NCI-H345 treated with DMSO at 0.1 percent for 48 hours (cell line): ENCODE data around the gene RETSAT.
"Not testable (repeated sequence)": the region's sequence is repeated elsewhere in the genome, so short reads cannot be mapped to it uniquely, and the experiment has no call there.

Source experiments
- DNase-seq: peaks from one replicate; lab custom pipeline; 2025; ENCODE audit not compliant: unreplicated experiment; lab: John Stamatoyannopoulos, UW

The RETSAT gene

DNA sequence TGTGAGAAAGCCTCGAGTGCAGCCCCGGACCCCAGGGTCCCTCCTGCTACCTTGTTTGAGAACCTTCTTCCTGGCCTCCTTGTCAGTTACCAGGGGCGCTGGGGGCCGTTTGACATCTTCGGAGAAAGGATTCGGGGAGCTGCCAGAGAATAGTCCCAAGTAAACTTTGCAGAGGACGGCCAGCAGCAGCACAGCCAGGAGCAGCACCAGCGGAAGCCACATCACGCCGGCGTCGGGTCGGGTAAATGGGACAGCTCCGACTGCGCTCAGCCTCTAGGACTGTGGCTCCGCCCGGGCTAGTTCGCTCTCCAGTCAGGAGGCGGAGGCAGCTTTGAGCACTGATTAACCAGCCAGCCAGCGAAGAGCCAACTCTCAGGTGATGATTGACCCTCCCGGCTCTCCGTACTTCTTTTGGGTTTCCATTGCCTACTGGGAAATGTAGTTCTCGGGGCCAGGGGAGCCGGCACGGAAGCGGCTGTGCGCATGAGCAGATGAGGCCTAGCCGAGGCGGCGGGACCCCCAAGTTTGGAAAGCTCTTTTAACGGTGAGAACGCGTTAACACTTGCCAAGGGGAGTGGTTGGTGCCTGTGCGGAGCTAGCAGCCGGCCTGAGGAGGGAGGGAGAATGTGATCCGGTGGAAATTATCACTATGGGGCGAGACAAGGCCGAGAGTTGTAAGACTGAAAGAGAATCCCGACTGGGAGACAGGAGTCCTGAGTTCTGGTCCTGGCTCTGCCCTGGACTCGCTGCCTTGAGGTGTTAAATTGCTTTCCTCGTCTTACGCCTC lies at the start of gene RETSAT, which contains the start of gene ELMOD3:
Gene RETSAT (minus strand): TSS at position 243 of the 787 bp plus-strand sequence. CDS start 21 bp downstream, at position 222.
Gene ELMOD3 (plus strand): TSS at position 484 of the 787 bp plus-strand sequence. CDS start 2,430 bp downstream, outside the sequence.
- DNase-seq, result peak; percentile 97

DNA sequence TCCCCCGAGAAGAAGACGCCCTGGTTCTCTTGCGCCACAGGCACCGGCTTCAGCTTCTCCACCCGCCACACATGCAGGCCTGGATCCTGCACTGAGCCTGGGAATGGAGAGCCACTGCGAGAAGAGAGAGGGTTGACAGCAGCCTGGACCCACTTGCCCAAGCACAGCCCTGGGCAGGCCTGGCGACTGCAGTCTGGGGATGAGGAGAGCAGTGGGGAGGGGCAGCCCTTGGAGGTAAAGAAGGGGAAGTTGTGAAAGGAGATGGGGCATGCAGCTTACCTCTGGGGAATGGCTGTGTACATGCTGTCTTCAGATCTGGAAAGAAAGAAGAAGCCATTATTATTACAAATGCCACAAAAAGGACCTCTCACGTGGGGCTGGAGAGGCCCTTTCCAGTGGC lies 47.5 kb upstream of the RETSAT start:
- no peak for DNase-seq

DNA sequence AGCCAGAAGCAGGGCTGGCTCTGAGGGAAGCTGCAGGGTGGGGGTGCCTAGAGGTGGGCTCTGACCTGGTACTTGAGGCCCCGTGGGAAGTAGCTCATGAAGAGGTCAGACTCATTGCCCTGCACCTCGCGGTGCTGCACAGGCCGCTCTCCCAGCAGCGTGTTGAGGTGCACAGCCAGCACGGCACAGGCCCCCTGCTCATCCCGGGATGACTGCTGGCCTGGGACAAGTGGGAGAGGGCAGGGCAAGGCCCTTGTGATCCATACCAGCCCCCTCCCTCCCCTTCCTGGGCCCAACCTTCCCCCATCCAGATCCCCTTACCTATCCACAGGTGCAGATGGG lies 47.1 kb upstream of the RETSAT start:
- DNase-seq, result no peak

DNA sequence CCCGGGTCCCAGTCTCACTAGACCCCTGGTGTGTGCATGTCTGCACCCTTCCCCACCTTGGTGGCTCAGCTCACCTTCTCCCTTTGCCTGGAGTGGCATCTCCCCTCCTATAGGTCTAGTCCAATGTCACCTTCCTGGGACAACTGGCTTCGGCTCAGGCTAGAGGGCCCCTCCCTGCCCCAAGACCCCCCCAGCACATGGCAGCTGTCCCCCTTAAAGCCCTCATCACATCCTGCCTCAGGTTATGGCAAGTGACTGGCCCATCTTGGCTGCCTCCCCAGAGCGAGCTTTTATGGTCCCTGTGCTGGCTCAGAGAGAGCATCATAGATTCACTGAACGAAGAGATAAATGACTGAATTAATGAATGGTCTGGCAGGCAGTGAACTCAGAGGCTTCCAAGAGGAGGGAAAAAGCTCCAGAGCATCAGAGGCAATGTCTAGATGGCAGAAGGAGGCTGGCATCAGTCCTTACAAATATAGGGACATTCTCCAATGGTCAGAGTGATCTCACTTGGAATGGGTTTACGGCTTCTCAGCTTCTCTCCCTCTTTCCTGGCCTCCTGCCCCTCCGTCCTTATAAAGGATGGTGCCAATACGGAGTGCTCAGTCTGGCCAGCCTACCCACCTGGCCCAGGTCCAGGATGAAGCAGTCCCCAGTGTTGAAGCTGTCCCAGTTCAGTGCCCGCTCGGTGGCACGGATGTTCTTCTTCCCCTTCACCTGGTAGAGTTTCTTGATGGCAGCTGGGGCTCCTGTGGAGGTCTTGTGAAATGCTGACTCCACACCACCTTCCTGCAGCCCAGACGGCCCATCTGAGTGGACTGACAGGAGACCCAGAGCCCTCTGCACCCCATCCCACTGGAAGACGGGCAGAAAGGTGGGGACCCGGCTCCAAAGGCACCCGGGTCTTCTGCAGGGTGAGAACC lies 46.5 kb upstream of the RETSAT start:
- no peak for DNase-seq

DNA sequence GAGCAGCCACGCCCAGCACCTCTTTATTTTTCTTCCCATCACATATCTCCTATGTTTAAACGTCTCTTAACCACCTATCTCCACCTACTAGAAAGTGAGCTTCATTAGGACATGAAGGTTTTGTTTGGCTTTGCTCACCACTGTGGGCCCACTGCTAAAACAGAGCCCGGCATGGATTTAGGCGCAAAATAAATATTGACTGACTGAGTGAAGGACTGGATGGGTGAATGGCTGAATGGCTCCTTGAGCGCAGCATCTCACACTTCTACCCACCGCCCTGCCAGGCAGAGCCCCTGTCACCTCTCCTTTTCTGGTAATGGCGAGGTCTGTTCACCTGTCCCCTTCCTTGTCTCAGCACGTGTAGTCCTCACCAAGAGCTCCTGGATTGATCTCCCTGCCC lies 45.7 kb upstream of the RETSAT start:
- no peak for DNase-seq

DNA sequence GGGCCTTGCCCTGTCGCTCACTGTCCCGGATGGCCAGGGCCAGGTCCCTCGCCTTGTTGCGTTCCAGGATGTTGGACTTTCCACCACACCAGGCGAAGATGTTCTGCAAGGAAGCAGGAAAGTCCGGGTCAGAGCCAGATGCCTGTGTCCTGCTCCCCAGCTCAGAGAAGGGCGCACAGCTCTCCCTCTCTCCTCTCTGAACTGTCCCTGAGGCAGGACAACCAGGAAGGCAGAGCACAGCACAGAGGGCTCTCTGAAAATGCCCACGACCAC lies 44.8 kb upstream of the RETSAT start:
- DNase-seq, result no peak

DNA sequence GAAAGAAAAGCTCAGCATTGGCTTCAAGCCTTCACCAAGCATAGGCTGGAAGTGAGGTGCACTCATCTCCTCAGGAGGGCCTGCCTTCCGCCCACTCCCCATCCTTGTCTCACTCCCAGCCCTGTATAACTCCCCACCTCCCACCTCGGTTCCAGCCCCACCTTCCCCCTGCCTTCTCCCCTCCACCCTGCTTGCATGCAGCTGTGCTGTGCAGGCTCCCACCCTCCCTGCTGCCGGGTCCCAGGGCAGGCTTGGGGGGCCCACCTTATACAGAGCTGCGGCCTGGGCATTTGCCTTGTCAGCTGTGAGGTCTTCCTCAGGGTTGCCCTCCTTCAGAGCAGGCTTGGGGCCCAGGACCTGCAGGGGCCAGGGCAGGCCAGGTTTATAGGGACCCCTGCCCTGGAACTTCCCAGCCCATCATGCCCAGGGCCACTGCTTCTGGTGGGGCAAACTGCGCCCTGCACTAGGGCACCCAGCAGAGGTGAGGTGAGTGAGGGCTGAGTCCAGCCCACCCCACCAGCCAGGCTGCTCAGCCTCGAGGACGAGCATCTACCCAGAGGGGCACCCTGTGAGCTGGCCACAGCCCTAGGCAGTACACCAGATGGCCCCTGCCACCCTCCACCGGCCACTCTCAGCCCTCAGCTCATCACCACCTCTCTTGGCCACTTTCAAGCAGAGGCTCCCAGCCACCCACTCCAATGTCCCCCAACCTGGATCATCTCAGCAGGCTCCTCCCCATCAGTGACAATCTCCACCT lies 44.3 kb upstream of the RETSAT start:
- no peak for DNase-seq

DNA sequence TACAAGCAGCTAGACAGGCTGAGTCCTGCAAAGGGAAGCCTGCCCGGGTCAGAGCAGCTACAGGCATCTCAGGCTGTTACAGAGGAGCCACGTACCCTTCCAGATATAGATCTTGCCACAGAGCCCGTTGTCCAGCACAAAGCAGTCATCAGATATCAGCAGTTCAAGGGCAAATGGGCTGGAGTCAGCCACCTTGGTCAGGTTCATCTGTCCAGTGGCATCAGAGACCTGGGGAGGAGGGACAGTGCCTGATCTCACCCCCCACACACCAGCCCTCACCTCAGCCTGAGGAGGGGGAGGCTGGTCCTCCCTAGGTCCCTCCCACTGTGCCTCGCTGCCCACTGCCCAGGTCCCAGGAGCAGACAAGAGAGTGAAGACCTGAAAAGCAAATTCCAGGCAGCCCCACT lies 43.6 kb upstream of the RETSAT start:
- DNase-seq, result no peak

DNA sequence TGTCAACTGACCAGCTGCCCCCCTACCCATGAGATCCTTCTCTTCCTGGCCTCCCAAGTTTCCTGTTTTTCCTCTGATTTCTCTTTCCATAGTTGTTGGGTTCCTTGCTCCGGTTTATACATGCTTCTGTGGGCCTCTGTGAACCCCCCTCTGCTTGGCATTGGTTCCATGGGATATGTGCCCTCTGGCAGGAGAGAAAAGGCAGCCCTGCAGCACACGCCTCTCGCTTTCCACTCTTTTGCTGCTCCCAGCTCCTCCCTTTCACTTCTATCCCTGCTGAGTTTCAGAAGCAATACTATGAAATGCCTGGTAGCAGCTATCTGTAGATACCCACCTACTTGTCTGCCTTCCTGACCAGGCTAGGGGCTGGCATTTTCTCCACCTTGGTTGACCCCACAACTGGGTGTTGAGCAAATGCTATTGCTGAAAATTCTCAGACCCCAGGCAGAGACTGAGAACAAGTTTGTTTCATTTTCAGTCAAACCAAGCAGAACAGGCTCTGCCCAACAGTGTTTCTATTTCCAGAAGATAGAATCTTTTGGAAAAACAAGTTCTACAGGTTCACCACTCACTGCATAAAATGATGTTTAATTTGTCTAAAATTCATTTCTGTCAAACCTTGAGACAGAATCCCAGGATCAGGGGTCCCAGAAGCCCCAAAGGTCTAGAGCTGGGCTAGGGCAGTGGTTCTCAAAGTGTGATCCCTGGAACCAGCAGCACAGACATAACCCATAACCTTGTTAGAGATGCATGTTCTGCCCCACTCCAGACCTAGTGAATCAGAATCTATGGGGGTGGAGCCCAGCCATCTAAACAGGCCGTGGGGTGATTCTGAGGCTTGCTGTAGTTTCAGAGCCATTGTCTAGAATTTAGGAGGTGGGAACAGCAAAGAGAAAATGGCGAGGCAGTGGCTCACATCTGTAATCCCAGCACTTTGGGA lies 42.5 kb upstream of the RETSAT start:
- no peak for DNase-seq

DNA sequence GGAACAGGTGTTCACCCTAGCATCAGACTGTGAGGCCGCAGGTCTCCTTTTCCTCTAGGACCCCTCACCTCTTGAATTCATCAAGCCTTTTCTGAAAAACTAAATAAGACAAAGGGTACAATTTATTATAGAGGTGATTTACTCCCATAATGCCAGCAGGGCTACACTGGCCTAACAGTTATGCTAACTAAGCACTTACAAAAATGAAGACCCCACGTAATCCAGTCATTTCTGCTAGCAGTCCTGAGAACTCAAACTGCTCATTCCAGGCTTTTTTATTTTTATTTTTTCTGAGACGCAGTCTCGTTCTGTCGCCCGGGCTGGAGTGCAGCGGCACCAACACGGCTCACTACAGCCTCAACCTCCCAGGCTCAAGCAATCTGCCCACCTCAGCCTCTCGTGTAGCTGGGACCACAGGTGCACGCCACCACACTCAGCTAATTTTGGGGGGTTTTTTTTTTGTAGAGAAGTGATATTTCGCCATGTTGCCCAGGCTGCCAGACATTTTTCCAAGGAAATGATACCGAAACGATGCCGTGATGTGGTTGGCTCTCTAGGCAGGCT lies 41.7 kb upstream of the RETSAT start:
- DNase-seq, result no peak

DNA sequence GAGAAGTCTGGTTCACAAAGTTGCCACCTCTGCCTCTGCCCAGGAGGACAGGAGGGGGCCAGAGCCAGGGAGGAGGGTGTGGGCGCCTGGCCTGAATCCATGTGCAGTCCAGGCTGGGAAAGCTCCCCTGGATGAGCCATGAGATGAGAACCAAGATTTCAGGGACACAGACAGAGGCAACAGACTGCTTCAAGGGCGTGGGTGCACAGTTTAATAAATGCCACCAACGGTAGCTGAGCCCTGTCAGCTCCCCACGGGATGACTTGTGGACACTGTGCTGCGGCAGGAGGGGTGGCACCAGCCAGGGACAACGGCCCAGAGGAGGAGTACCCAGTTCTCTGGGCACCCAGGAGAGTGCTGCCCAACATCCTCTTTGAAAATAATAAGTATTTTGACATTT lies 40.6 kb upstream of the RETSAT start:
- DNase-seq, result no peak

DNA sequence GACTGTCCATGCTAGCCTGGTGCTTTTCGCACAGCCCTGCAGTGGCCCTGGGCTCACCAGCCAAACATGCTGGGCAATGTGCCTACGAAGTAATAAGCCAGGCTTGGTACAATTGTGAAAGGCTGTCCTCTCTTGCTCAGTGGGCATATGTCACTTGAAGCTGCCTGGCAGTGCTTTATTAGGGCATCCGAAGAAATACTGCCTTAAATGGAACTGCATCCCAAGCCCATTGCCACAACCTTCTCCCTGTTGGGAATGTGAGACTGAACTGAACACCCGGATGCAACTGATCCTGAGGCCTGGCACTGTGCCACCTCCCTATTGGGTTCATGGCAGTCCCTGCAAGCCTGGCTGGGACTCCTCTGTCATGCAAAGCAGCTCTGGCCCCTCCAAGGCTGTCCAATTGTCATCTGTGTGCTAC lies 39.9 kb upstream of the RETSAT start:
- DNase-seq, result peak; percentile 81

DNA sequence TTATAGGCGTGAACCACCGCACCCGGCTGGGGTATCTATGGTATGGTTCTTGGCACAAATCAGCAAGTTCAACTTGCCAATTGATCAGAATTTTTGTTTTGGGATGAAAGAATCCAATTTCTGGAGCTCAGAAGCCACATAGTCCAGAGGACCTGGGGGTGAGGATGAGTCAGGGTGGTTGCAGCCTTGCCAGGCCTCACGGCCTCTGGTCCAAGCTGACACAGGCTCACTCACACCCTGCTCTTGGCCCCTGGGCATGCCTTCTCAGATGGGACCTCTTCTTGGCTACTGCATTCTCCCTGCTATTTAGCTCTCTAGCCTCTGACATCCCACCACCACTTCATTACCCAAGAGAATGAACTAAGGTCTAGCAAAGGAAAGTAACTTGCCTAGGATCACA lies 39.5 kb upstream of the RETSAT start:
- no peak for DNase-seq

DNA sequence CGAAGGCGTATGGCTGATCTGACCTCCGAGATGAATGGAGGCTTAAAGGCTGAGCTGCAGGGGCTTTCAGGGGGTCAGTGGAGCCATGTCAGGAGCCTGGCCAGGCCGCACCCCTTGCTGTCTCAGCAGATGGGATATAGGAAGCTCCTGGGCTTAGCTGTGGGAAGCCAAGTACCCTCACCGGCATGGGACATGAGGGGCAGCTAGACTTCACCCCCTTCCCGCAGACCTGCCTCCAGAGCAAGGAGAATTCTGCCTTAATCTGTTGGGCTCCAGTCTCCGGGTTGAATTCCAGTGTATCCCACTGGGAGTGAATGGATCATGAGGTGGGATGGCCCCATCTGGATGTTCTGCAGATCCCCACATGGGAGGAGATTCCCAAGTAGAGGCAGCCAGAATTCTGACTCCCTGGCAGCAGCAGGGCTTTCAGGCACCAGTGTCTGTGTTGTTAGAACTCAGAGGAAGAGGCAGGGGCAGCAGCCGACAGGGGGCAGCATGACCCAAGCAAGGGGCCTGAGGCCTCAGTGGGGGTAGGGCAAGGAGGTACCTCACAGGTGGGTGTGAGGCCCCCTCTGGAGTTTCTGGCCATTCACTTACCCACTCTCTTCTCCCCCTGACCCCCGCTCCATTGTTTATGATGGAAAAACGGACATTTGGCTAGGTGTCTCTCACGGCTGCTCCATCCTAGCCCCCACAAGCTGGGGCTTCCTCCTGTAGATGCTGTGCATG lies 36.8 kb upstream of the RETSAT start:
- no peak for DNase-seq

DNA sequence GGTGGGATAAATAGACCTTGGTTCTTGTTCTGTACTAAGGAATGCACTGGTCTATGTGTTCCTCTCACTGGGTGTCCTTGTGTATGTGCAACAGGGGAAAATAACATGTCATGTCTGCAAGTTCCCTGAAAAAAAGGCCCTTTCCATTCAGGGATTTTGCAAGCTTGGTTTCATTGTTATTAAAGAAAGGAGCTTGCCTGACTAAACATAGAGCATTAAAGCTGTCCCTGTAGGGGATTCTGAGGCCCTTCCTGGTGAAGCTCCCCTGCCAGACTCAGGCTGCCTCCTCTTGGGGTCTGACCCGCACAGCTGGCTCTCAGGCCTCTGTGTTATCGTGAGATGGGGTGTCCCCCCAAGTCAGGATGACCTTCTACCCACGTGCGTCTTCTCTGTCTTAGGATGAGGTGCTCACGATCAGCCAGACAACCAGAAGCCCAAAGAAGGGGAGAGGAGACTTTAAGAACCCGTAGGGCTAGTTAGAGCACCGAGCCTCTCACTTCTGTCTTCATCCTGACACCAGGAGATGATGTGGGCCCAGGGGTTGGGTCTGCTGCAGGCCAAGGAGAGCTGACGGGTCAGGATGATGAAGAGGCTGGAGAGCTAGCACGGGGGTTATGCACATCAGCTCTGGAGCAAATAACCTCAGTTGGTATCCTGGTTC lies 34.7 kb upstream of the RETSAT start:
- DNase-seq, result no peak

DNA sequence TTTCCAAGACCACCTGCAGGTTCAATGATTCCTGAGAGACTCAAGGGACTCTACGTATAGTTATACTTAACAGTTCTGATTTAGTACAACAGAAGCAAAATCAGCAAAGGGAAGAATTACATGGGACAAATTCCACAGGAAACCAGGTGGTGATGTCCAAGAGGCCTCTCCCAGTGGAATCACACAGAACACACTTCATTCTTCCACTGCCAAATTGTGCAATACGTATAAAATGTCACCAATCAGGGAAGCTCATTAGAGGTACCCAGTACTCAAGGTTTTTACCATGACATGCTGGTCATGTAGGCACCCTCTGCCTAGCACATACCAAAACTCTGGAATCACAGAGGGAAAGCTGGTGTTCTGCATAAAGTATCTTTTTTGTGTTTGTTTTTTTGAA lies 33.4 kb upstream of the RETSAT start:
- DNase-seq, result no peak

DNA sequence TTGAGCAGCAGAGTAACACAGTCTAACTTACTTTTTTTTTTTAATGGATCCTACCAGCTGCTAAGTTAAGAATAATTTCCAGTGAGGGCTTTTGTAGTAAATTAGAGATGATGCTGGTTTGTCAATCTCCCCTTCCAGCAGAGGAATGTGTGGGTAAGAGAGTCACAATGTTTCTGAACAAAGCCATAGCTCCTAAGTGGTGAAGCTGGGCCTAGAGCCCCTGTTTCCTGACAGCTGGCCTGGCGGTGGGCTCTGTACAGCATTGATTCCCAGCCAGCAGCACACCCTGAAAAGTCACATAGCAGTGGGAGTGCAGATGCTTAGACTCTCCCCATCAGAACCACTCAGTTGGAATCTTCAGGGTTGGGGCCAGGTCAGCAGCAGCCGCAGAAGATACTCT lies 31.4 kb upstream of the RETSAT start:
- no peak for DNase-seq

DNA sequence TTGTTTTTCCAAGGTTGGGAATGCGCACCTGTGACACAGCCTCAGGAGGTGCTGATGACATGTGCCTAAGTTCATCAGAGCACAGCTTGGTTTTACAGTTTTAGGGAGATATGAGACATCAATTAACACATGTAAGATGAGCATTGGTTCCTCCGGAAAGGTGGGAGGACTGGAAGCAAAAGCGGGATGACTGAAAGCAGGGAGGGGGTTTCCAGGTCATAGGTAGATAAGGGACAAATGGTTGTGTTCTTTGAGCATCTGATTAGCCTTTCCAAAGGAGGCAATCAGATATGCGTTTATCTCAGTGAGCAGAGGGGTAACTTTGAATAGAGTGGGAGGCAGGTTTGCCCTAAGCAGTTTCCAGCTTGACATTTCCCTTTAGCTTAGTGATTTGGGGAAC lies 29.5 kb upstream of the RETSAT start:
- no peak for DNase-seq

DNA sequence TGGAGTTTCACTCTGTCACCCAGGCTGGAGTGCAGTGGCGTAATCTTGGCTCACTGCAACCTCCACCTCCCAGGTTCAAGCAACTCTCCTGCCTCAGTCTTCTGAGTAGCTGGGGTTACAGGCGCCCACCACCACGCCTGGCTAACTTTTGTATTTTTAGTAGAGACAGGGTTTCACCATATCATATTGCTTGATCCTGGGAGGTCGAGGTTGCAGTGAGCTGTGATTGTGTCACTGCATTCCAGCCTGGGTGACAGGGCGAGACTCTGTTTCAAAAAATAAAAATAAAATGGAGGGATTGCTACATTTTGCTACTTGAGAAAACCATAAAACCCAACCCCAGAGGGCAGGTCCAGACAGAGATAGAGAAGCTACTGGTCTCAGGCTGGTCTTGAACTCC lies 28.8 kb upstream of the RETSAT start:
- DNase-seq, result not testable (repeated sequence)
